PC-3 (cell line): ENCODE results near the gene CDH4. TPM values are rescaled to one million over a fixed set of nuclear protein-coding genes. Genes with fewer than 3 reads are reported as not detected.

Source experiments
- ATAC-seq: fragments of 200-7000 bp; cut with Tn5 transposase; 2 replicates; pipeline ENCODE4 v1.9.1; 2020; ENCODE audit warnings: mild to moderate bottlenecking, moderate library complexity
- BruUV-seq: library from RNA; stranded (reverse); fragments of 400-500 nt; replicated peaks from 2 replicates; lab custom pipeline; 2021; lab: Mats Ljungman, UMichigan
- CTCF ChIA-PET: fragments of 300-600 bp; sonication (Branson Sonifier 250); formaldehyde crosslinking; loops from one replicate; lab custom pipeline; 2022; ENCODE audit warnings: antibody characterized with exemption; lab: Charles Lee
- POLR2A ChIA-PET: fragments of 300-600 bp; sonication (Branson Sonifier 250); formaldehyde crosslinking; loops from one replicate; lab custom pipeline; 2022; ENCODE audit warnings: antibody characterized with exemption; ENCODE audit not compliant: unreplicated experiment; lab: Charles Lee
- DNase-seq: peaks from one replicate; pipeline ENCODE4 v3.0.0-alpha.2; 2015
- H2AFZ ChIP-seq: fragments of 300-600 bp; sonication (generic); 2 replicates; pipeline ENCODE4 v1.6.0; 2016; ENCODE audit warnings: antibody characterized with exemption, low read length
- H3F3A ChIP-seq: fragments of 300-600 bp; sonication (generic); one replicate; pipeline ENCODE4 v1.6.0; 2017; ENCODE audit warnings: antibody characterized with exemption, low read length, control low read depth, mild to moderate bottlenecking; ENCODE audit not compliant: unreplicated experiment
- H3K27ac ChIP-seq: fragments of 300-600 bp; sonication (generic); 2 replicates; pipeline ENCODE4 v1.5.1; 2016; ENCODE audit warnings: mild to moderate bottlenecking, low read length
- H3K27me3 ChIP-seq: fragments of 300-600 bp; sonication (generic); 2 replicates; pipeline ENCODE4 v1.6.1; 2016; ENCODE audit warnings: low read length, mixed read lengths
- H3K36me3 ChIP-seq: fragments of 300-600 bp; sonication (generic); 2 replicates; pipeline ENCODE4 v1.6.1; 2016; ENCODE audit warnings: low read depth, mixed run types, low read length, mixed read lengths
- H3K4me1 ChIP-seq: fragments of 300-600 bp; sonication (generic); 2 replicates; pipeline ENCODE4 v1.5.1; 2016; ENCODE audit warnings: low read length; ENCODE audit not compliant: insufficient read depth
- H3K4me2 ChIP-seq: fragments of 300-600 bp; sonication (generic); 2 replicates; pipeline ENCODE4 v1.6.0; 2016; ENCODE audit warnings: low read length
- H3K4me3 ChIP-seq: fragments of 300-600 bp; sonication (generic); 2 replicates; pipeline ENCODE4 v1.5.1; 2016; ENCODE audit warnings: mild to moderate bottlenecking, low read length, mixed read lengths
- H3K79me2 ChIP-seq: fragments of 300-600 bp; sonication (generic); 2 replicates; pipeline ENCODE4 v1.6.1; 2017; ENCODE audit warnings: low read length, mixed read lengths
- H3K9ac ChIP-seq: fragments of 300-600 bp; sonication (generic); 2 replicates; pipeline ENCODE4 v1.6.0; 2016; ENCODE audit warnings: mild to moderate bottlenecking, low read length
- H3K9me2 ChIP-seq: fragments of 300-600 bp; sonication (generic); replicated peaks from 2 replicates; pipeline ENCODE4 v1.6.1; 2016; ENCODE audit warnings: mixed run types, low read length, mixed read lengths
- H3K9me3 ChIP-seq: fragments of 300-600 bp; sonication (generic); 2 replicates; pipeline ENCODE4 v1.6.1; 2016; ENCODE audit warnings: low read length, mixed read lengths
- H4K20me1 ChIP-seq: fragments of 300-600 bp; sonication (generic); 2 replicates; pipeline ENCODE4 v1.6.1; 2016; ENCODE audit warnings: low read length, mixed read lengths
- EZH2 ChIP-seq: fragments of 300-600 bp; sonication (generic); IDR thresholded peaks from one replicate; pipeline ENCODE4 v1.6.1; 2017; ENCODE audit warnings: antibody characterized with exemption, mild to moderate bottlenecking, low read length; ENCODE audit not compliant: unreplicated experiment
- EZH2phosphoT487 ChIP-seq: fragments of 300-600 bp; sonication (generic); IDR thresholded peaks from 2 replicates; pipeline ENCODE4 v1.6.1; 2018; ENCODE audit warnings: mild to moderate bottlenecking, antibody characterized with exemption, low read length, borderline replicate concordance
- intact Hi-C: fragments of 100-400 bp; cut with micrococcal nuclease; formaldehyde crosslinking; loops from 2 replicates; pipeline ENCODE4 v1.9.0; 2023
- total RNA-seq: library from RNA; depleted of rRNA; stranded (reverse); fragments of >200 nt; gene quantifications from 2 replicates; pipeline ENCODE4 v1.2.3, GENCODE V29; 2014
- TF ChIP-seq, protein P1 (sequence below): fragments of 300-600 bp; sonication (generic); conservative IDR thresholded peaks from 2 replicates; pipeline ENCODE4 v1.5.1; 2017; ENCODE audit warnings: antibody characterized with exemption, low read depth, mild to moderate bottlenecking, low read length

CDH4 gene
- total RNA-seq, 1 experiment from 2014 or later: not detected

GRCh38 chr20:61912665-61913422 lies 660.8 kb downstream of the CDH4 start:
- ATAC-seq (no peak), DNase-seq (no peak)
- CTCF ChIA-PET: no interaction called here
- Histone ChIP-seq H3K9me2 (no peaks in the 10 kb centered on the region), H3K27me3 (peaks cover 95% of the 10 kb centered on the region), H2AFZ (no peak overlapping the region), H3K4me2 (no peak overlapping the region), H4K20me1 (no peaks in the 10 kb centered on the region), H3K27ac (no peak overlapping the region), H3K4me1 (no peaks in the 10 kb centered on the region), H3K9ac (no peak overlapping the region), H3F3A (no peaks in the 10 kb centered on the region), H3K9me3 (peaks cover 7% of the 10 kb centered on the region; the same call in 1 of the 2 replicates), H3K36me3 (no peaks in the 10 kb centered on the region), H3K4me3 (no peak overlapping the region), H3K79me2 (no peaks in the 10 kb centered on the region)
- TF ChIP-seq EZH2 (no peak), EZH2phosphoT487 (no peak)
- TF ChIP-seq, protein P1, sequence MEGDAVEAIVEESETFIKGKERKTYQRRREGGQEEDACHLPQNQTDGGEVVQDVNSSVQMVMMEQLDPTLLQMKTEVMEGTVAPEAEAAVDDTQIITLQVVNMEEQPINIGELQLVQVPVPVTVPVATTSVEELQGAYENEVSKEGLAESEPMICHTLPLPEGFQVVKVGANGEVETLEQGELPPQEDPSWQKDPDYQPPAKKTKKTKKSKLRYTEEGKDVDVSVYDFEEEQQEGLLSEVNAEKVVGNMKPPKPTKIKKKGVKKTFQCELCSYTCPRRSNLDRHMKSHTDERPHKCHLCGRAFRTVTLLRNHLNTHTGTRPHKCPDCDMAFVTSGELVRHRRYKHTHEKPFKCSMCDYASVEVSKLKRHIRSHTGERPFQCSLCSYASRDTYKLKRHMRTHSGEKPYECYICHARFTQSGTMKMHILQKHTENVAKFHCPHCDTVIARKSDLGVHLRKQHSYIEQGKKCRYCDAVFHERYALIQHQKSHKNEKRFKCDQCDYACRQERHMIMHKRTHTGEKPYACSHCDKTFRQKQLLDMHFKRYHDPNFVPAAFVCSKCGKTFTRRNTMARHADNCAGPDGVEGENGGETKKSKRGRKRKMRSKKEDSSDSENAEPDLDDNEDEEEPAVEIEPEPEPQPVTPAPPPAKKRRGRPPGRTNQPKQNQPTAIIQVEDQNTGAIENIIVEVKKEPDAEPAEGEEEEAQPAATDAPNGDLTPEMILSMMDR: no peak
- no TSS peak for BruUV-seq
- intact Hi-C loops: no loop called here
- POLR2A ChIA-PET: no interaction called here

DNA sequence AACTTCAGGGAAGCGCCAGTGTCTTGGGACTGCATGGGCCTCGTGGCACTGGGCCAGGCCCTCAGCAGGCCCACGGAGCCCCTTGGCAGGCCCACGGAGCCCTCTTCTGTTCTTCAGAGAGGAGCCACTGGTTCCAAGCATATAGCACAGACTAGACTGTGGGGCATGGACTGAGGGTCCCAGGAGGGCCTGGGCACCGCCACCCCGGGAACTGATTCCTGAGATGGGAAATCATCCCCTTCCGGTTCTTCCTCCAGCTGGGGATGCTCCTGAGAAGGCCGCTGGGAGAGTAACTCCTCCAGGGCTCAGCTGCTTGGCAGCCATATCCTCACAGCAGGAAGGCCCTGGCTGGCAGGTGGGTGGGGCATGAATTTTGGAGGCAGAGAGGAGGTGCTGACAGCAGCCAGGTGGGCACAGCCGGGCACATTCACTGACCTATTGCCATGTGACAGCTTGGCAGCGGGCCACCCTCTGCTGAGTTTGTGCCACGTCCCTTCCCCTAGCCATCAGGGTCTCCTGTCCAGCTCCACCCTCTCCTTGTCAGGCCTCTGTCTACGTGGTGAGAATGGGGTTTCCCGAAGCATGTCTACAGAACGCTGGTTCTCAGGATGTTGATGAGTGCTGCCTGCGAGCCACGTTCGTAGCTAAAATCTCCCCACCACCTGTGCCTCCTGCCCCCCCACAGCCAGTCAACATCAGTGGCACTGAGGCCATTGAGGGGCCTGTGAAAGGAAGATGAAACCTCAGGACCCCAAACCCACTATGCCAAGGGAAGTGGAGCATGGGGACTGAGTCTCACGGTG lies 661.6 kb downstream of the CDH4 start:
- intact Hi-C loops: no loop called here
- H4K20me1 ChIP-seq: no peaks in the 10 kb centered on the region
- TF ChIP-seq, protein P1: no peak
- TF ChIP-seq EZH2 (no peak), EZH2phosphoT487 (no peak)
- BruUV-seq: no TSS peak
- DNase-seq: no peak
- no peak overlapping the region for H2AFZ ChIP-seq
- CTCF ChIA-PET: no interaction called here
- H3K4me1 ChIP-seq: no peaks in the 10 kb centered on the region
- no peak overlapping the region for H3K4me2 ChIP-seq
- peaks cover 7% of the 10 kb centered on the region; the same call in 1 of the 2 replicates for H3K9me3 ChIP-seq
- POLR2A ChIA-PET: no interaction called here
- no peaks in the 10 kb centered on the region for H3K79me2 ChIP-seq
- ATAC-seq: no peak
- H3K27me3 ChIP-seq: peaks cover 92% of the 10 kb centered on the region
- no peaks in the 10 kb centered on the region for H3K36me3 ChIP-seq
- H3K9ac ChIP-seq: no peak overlapping the region
- H3K4me3 ChIP-seq: no peak overlapping the region
- no peaks in the 10 kb centered on the region for H3K9me2 ChIP-seq
- no peaks in the 10 kb centered on the region for H3F3A ChIP-seq
- H3K27ac ChIP-seq: no peak overlapping the region
